HS-5 (cell line): Measurements from ENCODE around the gene ACHE.
"Not testable (repeated sequence)": the region's sequence is repeated elsewhere in the genome, so short reads cannot be mapped to it uniquely, and the experiment has no call there.

Experiments
- DNase-seq: peaks from one replicate; pipeline ENCODE4 v3.0.0-alpha.2; 2012; ENCODE audit warnings: low read depth

The ACHE gene

GRCh38 chr7:100861616-100861985 lies 34.1 kb downstream of the ACHE start:
- DNase-seq, result no peak

GRCh38 chr7:100860702-100861615 lies 34.7 kb downstream of the ACHE start:
- DNase-seq, result no peak

- DNase-seq, result no peak
Measured at GRCh38 chr7:100859856-100860255, 35.8 kb downstream of the ACHE start.

- no peak for DNase-seq
Measured at GRCh38 chr7:100856871-100857282, 38.8 kb downstream of the ACHE start.

GRCh38 chr7:100855515-100855914 lies 40.2 kb downstream of the ACHE start:
- DNase-seq, result no peak

- not testable (repeated sequence) for DNase-seq
Measured at GRCh38 chr7:100854899-100855298, 40.8 kb downstream of the ACHE start.

GRCh38 chr7:100854146-100854895 lies 41.4 kb downstream of the ACHE start:
- DNase-seq, result no peak

GRCh38 chr7:100852048-100852872 lies 43.4 kb downstream of the ACHE start, which contains the start of gene SLC12A9:
Gene SLC12A9, plus strand, starts transcription at chr7:100852713. Its CDS starts 1,485 bp downstream, at chr7:100854198.
- DNase-seq, result no peak

GRCh38 chr7:100847360-100847759 lies 48.3 kb downstream of the ACHE start:
- DNase-seq, result no peak

GRCh38 chr7:100840470-100841100 lies 55.1 kb downstream of the ACHE start:
- no peak for DNase-seq
